ENCODE data around the gene ABCC3.

ABCC3 gene, protein sequence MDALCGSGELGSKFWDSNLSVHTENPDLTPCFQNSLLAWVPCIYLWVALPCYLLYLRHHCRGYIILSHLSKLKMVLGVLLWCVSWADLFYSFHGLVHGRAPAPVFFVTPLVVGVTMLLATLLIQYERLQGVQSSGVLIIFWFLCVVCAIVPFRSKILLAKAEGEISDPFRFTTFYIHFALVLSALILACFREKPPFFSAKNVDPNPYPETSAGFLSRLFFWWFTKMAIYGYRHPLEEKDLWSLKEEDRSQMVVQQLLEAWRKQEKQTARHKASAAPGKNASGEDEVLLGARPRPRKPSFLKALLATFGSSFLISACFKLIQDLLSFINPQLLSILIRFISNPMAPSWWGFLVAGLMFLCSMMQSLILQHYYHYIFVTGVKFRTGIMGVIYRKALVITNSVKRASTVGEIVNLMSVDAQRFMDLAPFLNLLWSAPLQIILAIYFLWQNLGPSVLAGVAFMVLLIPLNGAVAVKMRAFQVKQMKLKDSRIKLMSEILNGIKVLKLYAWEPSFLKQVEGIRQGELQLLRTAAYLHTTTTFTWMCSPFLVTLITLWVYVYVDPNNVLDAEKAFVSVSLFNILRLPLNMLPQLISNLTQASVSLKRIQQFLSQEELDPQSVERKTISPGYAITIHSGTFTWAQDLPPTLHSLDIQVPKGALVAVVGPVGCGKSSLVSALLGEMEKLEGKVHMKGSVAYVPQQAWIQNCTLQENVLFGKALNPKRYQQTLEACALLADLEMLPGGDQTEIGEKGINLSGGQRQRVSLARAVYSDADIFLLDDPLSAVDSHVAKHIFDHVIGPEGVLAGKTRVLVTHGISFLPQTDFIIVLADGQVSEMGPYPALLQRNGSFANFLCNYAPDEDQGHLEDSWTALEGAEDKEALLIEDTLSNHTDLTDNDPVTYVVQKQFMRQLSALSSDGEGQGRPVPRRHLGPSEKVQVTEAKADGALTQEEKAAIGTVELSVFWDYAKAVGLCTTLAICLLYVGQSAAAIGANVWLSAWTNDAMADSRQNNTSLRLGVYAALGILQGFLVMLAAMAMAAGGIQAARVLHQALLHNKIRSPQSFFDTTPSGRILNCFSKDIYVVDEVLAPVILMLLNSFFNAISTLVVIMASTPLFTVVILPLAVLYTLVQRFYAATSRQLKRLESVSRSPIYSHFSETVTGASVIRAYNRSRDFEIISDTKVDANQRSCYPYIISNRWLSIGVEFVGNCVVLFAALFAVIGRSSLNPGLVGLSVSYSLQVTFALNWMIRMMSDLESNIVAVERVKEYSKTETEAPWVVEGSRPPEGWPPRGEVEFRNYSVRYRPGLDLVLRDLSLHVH (N-terminal part only)

DNA sequence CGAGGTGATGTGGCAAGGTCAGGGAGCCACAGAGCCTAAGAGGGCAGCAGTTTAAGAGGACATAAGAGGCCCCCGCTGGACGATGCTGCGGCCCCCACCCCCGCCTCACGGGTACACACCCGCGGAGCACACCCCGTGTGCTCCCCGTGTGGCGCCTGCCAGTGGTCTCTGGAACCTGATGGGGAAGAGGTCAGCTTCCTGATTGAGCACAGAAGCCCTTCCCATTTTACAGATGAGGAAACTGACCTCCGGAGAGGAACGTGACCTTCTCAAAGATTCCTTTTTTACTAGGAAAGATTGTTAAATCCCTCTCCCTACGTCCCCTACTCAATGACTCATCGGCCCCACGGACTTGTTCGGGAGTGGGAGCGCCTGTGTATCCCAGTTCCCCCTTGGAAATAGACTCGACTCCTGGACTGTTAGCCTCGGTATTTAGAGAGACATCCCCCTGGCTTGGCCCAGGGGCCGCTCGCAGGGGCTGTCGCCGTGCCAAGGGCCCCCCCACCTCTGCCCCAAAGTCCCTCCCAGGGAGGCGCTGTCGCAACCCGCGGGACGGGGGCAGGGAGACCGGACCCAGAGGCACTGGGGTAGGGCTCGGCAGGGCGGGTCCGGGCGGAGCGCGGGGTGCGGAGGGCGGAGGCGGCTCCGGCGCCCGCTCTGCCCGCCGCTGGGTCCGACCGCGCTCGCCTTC is at the start of gene ABCC3:
Gene ABCC3 (plus strand): TSS at position 658 of the 691 bp plus-strand sequence. CDS start 56 bp downstream, outside the sequence.
- peak; percentile 74 to 86 for DNase-seq

DNA sequence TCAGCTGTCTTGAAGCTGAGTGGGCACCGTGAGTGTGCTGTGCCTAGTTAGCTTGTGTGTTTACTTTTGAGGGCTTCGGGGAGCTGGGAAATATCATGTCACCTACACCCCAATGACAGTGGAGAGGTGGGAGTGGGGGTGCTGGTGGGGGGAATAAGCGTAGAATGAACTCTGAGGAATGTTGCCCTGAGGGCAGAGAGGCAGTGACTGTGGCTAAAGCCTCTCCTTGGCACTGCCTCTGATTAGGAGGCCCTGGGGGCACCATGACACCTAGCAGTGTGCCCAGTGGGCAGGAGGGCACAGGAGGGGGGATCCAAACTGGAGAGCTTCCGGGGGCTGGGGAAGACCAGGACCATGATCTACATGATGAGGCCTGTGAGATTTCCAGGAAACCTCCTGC is 49.3 kb upstream of the ABCC3 start:
- DNase-seq = no peak

DNA sequence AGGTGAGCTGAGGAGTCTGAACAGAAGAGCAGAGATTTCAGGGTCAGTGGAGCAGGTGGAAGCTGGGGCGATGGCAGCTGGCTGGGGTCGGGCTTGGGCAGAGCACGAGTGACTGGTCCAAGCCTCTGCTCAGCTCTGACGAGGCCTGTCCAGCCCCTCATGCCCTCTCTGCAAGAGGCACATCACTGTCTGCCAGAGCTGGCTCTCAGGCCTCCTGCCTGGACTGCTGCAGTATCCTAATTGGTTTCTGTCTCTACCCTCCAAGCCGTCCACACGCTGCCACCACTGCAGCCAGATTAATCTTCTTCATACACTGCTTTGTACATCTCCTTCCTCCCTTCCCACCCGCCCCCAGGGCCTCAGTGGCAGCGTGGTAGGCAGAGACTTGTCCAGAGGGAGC is 48.8 kb upstream of the ABCC3 start:
- no peak for DNase-seq

DNA sequence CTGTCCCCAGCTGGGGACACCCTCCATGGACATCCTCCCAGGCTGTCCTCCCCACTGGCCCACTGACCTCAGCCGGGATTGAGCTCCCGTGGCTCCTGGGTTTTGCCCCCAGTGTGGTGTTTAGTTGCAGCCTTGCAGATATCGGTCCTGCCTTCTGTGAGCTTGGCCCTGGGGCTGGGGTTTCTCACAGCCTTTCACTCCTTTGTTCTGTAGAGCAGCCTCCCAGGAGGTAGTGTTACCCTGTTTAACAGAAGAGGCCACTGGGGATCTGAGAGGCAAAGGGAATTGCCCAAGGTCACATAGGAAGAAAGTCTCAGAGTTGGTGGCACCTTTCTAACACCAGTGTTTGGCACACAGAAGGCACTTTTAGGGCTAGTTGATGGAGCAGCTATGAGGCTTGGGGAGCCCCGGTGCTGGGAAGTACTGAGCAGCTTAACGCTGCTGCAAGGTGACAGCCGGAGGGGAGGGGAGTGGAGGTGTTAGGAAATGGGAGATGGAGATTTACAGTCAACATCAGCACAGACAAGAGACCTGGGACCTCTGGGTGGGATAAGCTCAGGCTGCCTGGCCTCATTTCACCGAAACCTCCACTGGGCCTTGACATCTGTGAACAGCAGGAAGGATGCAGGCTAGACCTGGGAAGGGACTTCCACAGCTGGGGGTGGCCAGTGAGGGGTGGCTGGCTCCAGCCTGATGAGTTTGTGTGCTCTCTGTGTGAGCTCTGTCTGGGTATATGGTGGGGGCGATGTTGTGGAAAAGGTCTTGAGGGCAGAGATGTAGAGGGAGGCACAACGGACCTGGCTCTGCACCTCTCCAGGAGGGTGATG is 48.0 kb upstream of the ABCC3 start:
- DNase-seq = no peak

DNA sequence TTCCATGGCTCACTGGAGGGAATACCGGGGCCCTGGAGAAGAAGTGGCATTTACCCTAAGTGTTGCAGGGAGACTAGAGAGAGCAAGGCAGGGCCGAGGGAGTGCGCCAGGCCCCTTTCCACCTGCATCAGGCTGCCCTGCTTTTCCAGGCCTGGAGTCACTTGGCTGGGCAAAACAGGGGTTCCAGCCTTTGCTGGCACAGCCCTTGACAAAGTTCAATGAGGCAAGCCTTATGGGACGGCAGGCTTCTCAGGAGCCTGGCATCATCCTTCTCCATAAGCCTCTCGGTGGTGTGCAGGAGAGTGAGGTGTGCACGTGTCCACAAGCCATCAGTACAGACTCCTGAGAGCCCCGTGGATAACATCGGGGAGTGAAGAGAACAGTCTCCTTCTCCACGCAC is 47.1 kb upstream of the ABCC3 start:
- no peak for DNase-seq

DNA sequence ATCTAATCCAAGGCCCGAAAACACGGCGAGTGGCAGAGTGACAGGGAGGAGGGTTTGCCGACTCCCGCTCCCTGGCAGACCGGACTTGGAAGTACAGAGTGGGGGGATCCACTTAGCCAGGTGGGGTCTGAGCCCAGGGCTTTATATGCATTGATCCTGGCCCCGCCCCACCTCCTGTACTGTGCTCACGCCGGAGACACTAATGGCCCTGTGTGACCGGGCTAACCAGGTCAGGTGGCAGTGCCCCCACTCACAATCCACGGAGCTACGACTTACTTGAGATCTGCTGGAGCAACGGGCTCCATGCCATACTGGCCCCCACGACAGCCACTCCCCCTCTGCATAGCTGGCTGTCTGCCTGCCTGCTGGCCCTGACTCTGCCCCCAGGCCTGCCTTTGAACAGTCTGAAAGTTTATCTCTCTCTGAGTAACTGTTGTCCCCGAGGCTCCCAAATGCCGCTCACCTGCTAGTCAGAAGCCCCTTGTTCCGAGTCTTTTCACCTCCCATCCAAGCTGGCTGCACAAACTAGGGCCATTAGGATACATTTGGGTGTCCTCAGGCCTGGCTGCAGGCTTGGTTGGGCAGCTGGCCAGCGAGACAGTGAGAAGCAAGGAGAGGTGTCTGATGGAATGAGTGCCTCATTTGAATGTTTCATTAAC is 46.2 kb upstream of the ABCC3 start:
- DNase-seq = no peak

DNA sequence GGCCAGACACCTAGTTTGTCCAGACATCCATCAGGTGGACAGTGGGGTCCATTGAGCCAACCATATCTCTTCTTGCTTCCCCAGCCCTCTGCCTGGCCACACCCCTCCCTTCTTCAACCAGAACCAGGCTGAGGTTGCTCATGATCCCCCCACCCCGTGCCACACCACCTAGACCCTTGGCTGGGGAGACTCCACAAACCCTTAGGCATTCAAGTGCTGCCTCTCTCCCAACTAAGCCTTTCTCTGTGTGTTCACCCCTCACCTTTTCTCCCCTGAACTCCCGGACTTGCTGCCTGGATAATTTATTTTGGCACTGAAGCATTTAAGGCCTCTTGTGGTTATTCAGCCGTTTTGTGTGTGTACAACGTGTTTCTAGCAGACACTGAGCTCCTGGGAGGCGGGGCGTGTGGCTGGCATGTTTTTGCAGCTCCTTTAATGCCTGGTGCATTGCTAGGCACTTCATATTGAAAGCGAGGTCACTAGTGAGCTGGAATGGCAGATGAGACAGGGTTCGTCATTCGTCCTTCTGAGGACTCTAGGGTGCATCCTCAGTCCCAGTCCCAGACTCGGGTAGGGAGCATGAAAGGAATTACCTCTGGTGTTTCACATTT is 45.5 kb upstream of the ABCC3 start:
- no peak for DNase-seq

DNA sequence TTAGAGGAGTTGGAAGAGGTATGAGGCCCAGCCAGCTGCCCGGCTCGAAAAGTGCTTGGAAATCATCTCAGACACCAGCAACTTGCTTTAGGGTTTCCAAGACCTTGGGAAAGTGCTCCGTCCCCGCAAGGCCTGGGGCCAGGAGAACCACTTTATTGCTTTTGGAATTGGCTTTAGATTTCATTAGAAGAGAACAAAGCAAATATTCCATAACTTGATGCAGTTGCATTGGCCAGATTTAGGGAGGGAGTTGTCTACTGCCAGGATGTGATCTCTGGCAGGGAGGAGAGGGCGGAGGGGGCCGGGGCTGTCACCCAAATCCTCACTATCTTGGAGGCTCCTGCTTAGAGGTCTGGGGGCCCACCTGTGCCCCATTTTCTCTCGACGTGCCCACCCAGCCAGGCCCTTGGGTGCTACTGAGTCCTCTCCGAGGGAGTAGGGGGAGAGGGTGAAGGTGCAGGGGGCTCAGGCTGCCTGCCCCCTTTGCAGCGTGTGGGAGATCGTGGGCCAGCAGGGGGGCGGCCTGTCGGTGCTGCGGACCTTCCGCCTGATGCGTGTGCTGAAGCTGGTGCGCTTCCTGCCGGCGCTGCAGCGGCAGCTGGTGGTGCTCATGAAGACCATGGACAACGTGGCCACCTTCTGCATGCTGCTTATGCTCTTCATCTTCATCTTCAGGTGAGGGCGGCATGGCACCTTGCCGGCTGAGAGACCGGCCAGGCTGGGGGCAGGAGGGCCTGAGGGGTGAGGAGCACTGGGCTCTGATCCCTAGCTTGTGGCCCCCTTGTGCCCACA is 43.5 kb upstream of the ABCC3 start:
- no peak for DNase-seq

DNA sequence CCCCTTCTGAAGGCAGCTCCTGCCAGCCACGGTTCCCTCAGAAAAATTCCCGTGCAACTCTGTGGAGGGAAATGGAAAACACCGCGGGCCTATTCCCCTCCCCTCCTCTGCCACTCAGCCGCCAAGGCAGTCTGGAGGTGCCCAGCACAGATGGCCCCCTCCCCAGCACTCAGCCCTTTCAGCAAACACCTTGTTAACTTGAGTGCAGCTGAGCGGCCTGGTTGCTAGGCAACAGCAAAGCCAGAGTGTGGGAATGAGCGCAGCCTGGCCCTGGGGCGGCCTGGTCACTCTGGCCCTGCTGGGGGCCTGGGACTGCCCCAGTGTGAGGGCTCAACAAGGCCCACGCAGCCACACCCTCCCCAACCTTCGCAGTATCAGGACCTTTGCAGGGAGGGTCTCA is 41.4 kb upstream of the ABCC3 start:
- no peak for DNase-seq

DNA sequence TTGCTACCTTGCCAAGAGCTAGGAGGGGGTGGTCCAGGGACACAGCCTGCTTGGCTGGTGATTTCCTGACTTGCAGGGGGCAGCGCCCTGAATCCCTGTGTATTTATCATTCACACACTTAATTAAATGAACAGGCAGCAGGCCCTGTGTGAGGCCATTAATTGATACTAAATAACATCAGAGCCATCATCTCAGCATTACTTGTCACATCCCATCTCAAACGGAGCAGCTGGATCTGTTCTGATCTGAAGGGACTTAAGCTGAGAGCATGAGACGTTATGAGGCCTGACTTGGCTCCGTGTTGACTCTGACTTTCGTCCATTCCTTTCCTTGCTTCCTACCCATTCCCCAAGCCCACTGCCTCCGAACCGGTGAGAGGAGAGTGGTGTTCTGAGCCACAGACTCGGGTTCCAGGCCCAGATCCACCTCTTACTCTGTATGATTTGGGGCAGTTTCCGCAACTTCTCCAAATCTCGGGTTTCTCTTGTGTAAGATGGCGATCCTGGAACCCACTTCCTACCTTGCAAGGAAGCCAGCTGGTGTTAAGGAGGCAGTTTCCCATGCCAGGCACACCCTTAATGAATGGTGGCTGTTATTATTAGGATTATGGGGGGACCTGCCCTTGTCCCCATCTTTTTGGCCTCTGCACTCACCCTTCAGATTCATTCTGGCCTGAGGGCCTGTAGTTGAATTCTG is 40.4 kb upstream of the ABCC3 start:
- peak; percentile 8 to 44 for DNase-seq

DNA sequence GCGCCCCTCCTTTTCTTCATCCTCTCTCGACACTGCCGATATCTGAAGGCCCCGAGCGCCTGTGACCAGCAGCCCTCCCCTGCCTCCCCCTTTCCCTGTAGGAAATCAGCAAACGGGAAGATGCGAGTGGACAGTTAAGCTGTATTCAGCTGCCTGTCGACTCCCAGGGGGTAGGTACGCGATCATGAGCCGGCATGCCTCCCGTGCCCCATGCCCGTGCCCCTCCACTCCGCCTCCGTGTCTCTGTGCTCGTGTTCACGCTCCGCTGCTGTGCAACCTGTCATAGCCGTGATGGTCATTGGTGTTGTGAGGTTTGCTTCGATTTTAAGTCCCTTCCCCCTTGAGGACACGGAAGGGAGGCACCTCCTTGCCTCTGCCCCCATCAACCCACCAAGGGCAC is 39.8 kb upstream of the ABCC3 start:
- DNase-seq = no peak

DNA sequence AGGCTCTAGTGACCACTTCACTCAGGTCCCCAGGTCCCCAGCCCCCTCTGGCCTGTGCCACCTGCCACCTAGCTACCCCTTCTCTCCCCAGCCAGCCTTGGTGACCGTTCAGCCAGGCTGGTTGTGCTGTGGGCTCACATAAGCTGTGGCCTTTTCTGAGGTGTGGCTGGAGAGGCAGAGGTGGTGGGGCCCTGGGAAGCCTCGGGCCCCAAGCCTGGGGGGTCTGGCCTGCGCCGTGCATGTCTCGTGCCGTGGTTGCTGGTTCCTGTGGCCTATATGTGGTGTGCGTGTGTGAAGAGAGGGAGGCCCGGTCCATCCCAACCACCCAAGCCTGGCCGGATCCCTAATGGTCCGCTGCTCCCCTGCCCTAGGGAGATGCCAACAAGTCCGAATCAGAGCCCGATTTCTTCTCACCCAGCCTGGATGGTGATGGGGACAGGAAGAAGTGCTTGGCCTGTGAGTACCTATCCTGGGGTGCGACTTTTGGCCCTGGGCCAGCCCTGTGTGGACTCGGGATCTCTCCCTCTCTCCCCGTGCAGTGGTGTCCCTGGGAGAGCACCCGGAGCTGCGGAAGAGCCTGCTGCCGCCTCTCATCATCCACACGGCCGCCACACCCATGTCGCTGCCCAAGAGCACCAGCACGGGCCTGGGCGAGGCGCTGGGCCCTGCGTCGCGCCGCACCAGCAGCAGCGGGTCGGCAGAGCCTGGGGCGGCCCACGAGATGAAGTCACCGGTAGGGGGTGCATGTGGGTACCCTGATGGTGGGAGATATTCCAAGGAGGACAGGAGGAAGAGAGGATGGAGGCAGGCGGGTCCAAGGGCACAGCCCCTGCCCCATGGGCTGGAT is 38.3 kb upstream of the ABCC3 start:
- no peak for DNase-seq

DNA sequence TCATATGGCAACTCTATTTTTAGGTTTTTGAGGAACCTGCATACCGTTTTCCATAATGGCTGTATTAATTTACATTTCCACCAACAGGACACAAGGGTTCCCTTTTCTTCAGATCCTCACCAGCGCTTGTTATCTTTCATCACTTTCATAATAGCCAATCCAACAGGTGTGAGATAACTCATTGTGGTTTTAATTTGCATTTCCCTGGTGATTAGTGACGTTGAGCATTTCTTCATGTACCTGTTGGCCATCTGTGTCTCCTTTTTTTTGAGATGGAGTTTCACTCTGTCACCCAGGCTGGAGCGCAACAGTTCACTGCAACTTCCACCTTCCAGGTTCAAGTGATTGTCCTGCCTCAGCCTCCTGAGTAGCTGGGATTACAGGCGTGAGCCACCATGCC is 36.2 kb upstream of the ABCC3 start:
- no peak for DNase-seq

DNA sequence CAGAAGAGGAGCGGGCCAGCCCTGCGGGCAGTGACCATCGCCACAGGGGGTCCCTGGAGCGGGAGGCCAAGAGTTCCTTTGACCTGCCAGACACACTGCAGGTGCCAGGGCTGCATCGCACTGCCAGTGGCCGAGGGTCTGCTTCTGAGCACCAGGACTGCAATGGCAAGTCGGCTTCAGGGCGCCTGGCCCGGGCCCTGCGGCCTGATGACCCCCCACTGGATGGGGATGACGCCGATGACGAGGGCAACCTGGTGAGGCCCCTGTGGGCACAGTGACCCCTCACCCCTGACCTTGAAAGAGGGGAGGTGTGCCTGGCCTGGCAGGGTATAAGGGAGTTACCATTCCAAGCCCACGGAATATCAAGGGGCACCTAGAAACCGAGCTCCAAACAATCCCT is 35.1 kb upstream of the ABCC3 start:
- no peak for DNase-seq

DNA sequence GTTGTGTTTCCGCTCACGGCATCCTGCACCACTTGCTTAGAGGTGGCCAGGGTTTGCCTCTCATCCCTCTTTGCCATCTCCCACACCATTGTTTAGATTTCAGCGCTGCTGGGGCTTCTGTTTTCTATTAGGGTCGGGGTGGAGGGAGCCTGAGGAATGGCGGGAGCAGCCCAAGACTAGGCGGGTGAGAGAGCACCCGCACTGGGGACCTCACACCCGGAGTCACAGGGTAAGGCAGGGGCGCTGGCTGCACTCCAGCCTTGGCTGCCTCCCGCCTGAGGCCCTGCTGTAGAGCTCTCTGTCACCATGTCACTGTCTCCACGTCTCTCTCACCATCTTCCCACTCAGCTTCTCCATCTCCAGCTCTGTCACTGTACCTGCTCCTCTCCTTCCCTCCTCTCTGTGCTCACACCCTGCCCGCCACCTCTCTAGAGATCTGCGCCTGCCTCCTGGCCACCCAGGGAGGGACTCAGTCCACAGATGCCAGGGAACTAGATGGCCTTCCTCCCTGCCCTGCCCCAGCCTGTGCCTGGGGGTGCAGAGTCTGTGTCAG is 32.8 kb upstream of the ABCC3 start:
- no peak for DNase-seq

DNA sequence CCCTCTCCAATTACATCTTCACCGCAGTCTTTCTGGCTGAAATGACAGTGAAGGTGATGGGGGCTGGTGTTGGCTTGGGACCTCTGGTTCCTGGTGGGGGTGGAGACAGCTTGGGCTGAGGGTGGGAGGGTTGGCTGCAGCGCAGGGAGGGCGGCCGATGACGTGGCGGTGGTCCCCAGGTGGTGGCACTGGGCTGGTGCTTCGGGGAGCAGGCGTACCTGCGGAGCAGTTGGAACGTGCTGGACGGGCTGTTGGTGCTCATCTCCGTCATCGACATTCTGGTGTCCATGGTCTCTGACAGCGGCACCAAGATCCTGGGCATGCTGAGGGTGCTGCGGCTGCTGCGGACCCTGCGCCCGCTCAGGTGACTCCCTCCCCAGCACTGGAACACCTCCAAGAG is 31.8 kb upstream of the ABCC3 start:
- DNase-seq = no peak

DNA sequence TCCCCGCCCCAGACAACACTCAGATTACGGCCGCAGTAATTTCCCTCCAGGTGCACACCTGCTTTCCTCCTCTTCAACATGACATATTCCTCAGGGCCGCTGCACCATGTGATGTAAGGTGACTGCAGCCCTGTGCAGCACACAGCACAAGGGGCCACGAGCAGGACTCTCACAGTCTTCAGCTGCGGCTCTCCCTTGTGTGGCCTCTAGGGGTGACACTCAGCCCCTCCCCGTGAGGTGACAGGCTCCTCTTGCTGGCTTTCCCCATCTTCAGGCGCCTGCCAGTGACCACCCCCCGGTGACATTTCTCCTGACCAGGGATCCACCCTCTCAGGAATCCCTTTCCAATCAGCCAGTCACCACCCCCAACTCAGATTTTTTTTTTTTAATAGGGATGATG is 31.3 kb upstream of the ABCC3 start:
- DNase-seq = no peak

DNA sequence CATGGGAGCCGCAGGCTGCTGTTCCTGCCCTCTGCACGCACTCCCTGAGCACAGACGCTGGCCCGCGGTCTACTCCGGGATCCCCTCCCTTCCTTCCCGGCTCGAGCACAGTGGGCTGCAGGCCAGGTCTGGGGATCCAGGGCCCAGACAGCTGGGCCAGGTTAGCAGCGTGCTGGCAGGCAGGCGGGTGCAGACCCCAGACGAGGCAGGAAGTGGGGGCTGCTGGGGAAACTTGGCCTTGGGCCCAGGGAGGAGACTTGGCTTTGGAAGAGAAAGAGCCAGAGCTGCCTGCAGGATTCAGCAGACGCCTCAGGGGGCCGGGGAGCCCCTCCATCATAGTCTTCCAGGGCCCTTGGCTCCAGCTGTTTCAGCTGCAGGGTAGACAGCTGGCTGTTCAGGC is 30.2 kb upstream of the ABCC3 start:
- no peak for DNase-seq
